Chondrocyte (in vitro differentiated cells): ENCODE data around the gene DAPK3. TPM values are rescaled to one million over a fixed set of nuclear protein-coding genes. Genes with fewer than 3 reads are reported as not detected.
"Not testable (repeated sequence)": the region's sequence is repeated elsewhere in the genome, so short reads cannot be mapped to it uniquely, and the experiment has no call there.

ENCODE experiments used
- DNase-seq: peaks from one replicate; pipeline ENCODE4 v3.0.0; 2021; ENCODE audit warnings: mixed read lengths, low spot score
- H3K27ac Mint-ChIP-seq: one replicate; pipeline ENCODE4 v1.8.0; 2021; ENCODE audit warnings: mild to moderate bottlenecking, moderate library complexity, mixed read lengths; ENCODE audit not compliant: unreplicated experiment
- H3K27me3 Mint-ChIP-seq: 2 replicates; pipeline ENCODE4 v1.8.0; 2021; ENCODE audit warnings: low read depth, mixed read lengths
- H3K36me3 Mint-ChIP-seq: 2 replicates; pipeline ENCODE4 v1.8.0; 2021; ENCODE audit warnings: low read depth, mixed read lengths
- H3K4me1 Mint-ChIP-seq: 2 replicates; pipeline ENCODE4 v1.8.0; 2021; ENCODE audit warnings: low read depth, mild to moderate bottlenecking, mixed read lengths
- H3K4me3 Mint-ChIP-seq: one replicate; pipeline ENCODE4 v1.8.0; 2021; ENCODE audit warnings: mild to moderate bottlenecking, moderate library complexity, mixed read lengths; ENCODE audit not compliant: unreplicated experiment
- H3K9me3 Mint-ChIP-seq: 2 replicates; pipeline ENCODE4 v1.8.0; 2021; ENCODE audit warnings: low read depth, mixed read lengths
- total RNA-seq: library from RNA; stranded (reverse); gene quantifications from 3 replicates; pipeline ENCODE4 v1.2.1, GENCODE V29; 2021
- TF ChIP-seq, protein P1 (sequence below): fragments of 200-600 bp; sonication (generic); IDR thresholded peaks from 2 replicates; pipeline ENCODE4 v1.5.0; 2021; ENCODE audit warnings: antibody characterized with exemption, mild to moderate bottlenecking, moderate library complexity

DAPK3 gene
- total RNA-seq, 1 donor from 2014 or later = 185 TPM

- peaks cover 12% of the 10 kb centered on the region for H3K36me3 Mint-ChIP-seq
- no peaks in the 10 kb centered on the region for H3K9me3 Mint-ChIP-seq
- H3K27ac Mint-ChIP-seq = peak overlapping the region; percentile 96
- H3K4me3 Mint-ChIP-seq = peak overlapping the region; percentile 88
- no peak for DNase-seq
- peaks cover 47% of the 10 kb centered on the region for H3K4me1 Mint-ChIP-seq
- TF ChIP-seq, protein P1, sequence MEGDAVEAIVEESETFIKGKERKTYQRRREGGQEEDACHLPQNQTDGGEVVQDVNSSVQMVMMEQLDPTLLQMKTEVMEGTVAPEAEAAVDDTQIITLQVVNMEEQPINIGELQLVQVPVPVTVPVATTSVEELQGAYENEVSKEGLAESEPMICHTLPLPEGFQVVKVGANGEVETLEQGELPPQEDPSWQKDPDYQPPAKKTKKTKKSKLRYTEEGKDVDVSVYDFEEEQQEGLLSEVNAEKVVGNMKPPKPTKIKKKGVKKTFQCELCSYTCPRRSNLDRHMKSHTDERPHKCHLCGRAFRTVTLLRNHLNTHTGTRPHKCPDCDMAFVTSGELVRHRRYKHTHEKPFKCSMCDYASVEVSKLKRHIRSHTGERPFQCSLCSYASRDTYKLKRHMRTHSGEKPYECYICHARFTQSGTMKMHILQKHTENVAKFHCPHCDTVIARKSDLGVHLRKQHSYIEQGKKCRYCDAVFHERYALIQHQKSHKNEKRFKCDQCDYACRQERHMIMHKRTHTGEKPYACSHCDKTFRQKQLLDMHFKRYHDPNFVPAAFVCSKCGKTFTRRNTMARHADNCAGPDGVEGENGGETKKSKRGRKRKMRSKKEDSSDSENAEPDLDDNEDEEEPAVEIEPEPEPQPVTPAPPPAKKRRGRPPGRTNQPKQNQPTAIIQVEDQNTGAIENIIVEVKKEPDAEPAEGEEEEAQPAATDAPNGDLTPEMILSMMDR = peak; percentile 66
- no peaks in the 10 kb centered on the region for H3K27me3 Mint-ChIP-seq
These were observed 1.2 kb downstream of the DAPK3 start for GRCh38 chr19:3969435-3970312.

- Mint-ChIP-seq H3K4me1 (peaks cover 47% of the 10 kb centered on the region), H3K4me3 (peak overlapping the region; percentile 88), H3K27ac (peak overlapping the region; percentile 96), H3K9me3 (no peaks in the 10 kb centered on the region), H3K27me3 (no peaks in the 10 kb centered on the region), H3K36me3 (peaks cover 14% of the 10 kb centered on the region)
- TF ChIP-seq, protein P1 = no peak
- no peak for DNase-seq
These were observed 2.1 kb downstream of the DAPK3 start for GRCh38 chr19:3968556-3969434.

DNA sequence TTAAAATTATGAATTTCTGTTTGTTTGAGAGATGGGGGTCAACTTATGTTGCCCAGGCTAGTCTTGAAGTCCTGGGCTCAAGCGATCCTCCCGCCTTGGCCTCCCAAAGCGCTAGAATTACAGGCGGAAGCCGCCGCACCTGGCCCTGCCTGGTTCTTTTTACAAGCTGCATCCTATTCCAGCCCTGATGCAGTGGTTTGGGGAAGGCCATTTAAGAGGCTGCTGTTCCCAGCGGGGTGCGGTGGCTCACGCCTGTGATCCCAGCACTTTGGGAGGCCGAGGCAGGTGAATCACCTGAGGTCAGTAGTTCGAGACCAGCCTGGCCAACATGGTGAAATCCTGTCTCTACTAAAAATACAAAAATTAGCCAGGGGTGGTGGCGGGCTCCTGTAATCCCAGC, 2.9 kb downstream of the DAPK3 start:
- peak overlapping the region; percentile 96 for H3K27ac Mint-ChIP-seq
- H3K36me3 Mint-ChIP-seq = peaks cover 18% of the 10 kb centered on the region
- DNase-seq, H3K27me3 Mint-ChIP-seq, H3K9me3 Mint-ChIP-seq: not testable (repeated sequence)
- peaks cover 47% of the 10 kb centered on the region for H3K4me1 Mint-ChIP-seq
- H3K4me3 Mint-ChIP-seq = peak overlapping the region; percentile 88

DNA sequence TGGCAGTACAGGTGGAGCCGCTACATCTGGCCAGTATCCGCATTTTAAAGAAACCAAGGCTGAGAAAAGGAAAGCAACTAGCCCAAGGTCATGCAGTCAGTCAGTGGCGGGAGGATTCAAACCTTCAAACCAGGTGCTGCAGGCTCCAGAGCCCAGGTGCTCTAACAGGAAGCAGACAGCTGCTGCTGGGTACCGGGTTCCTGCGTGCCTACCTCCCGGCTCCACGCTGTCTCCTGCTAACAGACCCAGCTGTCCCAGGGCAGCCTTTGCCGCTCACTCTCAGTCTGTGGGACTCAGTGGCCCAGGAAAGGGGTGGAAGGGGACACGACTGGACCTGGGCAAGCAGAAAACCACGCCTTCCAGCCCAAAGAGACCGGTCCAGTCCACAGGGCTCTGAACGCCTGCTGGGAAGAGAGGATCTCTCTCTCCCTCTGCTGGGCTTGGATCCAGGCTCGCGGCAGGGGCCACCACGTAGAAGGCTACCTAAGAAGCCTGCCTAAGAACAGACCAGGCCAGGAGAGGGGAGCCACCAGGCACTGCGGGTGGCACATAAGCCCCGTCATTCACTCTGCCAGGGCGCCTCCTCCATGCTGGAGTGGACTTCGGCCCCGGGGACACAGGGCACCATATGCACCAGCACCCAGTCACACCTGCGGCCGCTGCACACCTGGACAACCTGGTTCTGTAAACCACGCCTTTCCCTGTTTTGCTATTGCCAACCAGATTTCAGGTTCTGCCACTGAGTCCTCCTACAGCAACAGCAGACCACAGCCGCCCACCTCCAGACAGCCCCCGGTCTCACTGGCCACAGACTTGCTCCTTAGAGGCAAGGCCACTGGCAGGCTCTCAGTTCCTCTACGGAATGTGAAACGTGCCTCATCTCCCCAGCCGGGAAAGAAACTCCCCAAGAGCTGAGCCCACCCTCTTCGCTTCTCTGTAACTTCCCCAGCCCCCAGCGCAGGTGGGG, 4.6 kb downstream of the DAPK3 start:
- Mint-ChIP-seq H3K36me3 (peaks cover 25% of the 10 kb centered on the region), H3K4me1 (peaks cover 46% of the 10 kb centered on the region), H3K27me3 (no peaks in the 10 kb centered on the region), H3K9me3 (no peaks in the 10 kb centered on the region), H3K27ac (peak overlapping the region; percentile 65), H3K4me3 (no peak overlapping the region)
- no peak for DNase-seq
- TF ChIP-seq, protein P1 = no peak
